A204.1 (cell line): ENCODE results near the gene AKR1B15.
A peak's percentile ranks its signal among the peaks of the same experiment; 100 is the strongest.
"Not testable (repeated sequence)": the region's sequence is repeated elsewhere in the genome, so short reads cannot be mapped to it uniquely, and the experiment has no call there.

Source experiments
- FAIRE-seq: peaks from 2 replicates; lab custom pipeline; 2012; peaks lifted over from hg19 to GRCh38; lab: Jason Lieb, UNC

The AKR1B15 gene

DNA sequence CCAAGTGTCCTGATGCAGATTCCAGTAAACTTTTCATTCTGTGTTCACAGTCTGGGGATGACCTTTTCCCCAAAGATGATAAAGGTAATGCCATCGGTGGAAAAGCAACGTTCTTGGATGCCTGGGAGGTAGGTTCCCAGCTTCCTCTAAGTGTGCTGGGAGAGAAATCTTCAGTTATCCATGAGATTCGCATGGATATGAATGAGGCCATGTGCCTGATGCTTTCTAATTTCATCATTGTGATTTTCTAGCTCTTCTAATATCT lies 16.0 kb upstream of the AKR1B15 start:
- no peak for FAIRE-seq

DNA sequence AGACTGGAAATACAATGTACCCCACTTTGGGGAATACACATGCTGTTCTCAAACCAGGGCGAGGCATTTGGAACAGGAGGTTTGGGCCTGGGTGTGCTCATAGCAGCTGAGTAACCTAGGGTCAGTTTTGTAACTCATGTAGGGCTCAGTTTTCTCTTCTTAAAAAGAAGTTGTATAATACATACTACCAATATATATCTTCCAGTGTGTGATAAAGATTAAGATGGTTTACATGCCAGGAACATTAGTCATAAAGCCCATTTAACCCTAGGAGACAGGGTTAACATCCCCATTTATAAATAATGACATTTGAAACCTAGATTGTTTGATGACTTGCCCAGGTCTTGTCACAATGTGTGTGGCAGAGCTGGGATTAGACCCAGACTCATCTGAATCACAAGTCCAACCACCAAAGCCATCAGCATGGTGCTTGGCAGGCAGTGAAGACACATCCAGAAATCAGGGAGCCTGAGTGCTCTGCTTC lies 15.6 kb upstream of the AKR1B15 start:
- no peak for FAIRE-seq

DNA sequence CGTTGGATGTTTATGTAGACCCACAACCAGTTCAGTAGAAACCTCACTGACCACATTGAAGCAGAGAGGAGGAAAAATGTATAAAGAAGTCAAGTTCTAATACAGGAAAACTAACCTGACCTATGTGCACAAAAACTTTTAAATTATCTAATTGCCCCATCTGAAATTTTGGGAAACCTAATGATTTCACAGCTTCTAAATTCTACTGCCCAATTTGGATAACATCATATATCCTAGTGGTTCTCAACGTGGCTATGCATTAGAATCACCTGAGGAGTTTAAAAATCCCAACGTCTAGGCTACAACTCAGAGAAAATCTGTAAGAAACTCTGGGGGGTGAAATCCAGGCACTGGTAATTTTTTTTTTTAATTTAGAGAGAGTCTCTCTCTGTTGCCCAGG lies 14.3 kb upstream of the AKR1B15 start:
- FAIRE-seq, result no peak

DNA sequence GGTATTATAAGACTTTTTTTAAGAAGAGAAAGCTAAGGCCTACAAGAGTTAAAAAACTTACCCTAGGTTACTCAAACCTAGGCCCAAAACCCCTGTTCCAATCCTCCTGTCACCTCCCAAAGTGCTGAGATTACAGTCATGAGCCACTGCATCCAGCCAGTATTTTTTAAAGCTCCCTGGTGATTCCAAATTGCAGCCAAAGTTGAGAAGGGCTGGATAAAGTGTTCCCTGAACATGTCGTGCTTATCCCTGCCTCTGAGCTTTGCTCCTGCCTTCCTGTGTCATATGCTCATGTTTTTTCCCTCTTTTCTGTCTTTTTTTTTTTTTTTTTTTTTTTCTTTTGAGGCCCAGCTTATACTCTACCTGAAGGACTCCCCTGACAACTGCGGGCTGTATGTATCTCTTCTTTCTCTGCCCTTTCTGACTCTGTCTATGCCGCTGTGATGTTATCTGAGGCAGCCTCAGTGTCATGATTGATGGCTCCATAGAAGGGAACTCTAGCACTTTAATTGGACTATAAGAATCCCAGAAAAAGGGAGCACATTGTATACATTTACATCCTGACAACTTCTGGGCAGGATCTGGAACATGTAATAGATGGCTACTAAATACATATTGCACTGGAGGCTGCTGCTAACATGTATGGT lies 13.5 kb upstream of the AKR1B15 start:
- no peak for FAIRE-seq

DNA sequence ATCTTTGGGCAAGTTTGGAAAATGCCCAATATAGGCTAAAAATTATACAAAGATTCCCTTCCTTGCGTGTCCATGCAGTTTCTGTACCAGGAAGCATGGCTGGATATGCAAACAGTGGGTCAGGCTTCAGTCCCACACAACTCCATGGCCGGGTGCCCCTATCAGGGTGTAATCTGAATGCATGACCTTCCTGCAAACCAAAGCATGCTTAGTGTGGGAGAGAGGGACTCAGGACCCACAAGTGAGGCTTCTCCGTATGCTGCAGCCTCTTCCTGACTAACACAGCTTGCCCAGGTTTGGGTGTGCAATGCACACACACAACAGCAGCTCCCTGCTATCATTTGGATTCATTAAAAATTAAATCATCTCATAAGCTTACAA lies 13.0 kb upstream of the AKR1B15 start:
- FAIRE-seq, result no peak

DNA sequence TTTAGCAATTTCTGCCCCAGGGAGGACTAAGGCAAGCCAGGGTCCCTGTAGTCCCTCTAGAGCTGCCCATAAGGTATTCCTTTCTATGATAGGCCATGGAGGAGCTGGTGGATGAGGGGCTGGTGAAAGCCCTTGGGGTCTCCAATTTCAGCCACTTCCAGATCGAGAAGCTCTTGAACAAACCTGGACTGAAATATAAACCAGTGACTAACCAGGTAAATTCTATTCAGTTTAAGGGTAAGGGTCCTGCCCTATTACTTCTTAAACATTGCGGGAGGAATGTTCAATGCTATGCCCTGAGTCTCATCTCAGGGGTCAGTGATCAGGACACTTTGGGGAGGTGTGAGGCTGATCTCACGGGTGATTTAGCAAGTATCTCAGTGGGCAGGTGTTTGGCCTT lies 12.4 kb upstream of the AKR1B15 start:
- not testable (repeated sequence) for FAIRE-seq

DNA sequence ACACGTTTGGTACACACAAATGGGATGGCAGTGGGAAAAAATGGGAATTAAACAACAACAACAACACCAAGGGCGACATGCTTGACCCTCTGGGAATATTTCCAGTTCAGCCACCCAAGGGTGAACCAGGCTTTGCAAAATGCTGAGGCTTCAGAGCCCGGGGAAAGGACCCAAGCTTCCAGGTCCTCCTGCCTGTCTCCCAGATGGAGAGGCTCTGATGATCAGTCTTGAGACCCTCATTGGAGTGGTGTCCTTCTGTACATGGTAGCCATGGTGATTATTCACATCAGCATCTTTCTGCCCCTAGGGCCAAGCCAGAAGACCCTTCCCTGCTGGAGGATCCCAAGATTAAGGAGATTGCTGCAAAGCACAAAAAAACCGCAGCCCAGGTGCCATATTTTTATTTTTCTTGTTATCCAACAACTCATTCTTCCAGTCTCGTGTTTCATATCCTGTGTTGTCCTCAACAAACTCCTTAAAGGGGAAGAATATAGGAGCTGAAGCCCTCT lies 11.6 kb upstream of the AKR1B15 start:
- FAIRE-seq, result not testable (repeated sequence)

DNA sequence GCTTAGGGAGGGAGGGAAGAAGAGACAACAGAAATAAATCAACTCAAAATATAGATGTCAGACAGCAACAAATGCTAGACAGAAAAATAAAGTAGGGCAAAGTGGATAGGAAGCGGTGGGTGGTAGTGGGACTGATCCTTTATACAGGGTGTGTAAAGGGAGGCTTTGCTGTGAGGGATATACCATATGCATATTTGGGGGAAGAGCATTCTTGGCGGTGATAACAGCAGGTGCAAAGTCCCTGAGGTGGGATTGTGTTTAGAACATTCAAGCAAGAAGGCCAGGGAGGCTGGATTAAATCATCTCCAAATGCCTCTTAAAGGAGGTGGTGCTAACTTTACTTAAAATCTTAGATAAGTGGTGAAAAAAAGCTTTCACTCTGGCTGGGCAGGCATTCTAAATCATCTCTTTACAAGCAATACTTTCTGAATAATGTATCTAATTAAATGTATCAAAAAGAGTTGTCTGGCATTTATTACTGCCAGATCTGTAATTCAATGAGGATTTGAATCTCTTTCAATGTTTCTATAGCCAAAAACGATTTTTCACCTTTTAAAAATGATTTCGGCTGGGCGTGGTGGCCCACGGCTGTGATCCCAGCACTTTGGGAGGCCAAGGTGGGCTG lies 9.4 kb upstream of the AKR1B15 start:
- no peak for FAIRE-seq

DNA sequence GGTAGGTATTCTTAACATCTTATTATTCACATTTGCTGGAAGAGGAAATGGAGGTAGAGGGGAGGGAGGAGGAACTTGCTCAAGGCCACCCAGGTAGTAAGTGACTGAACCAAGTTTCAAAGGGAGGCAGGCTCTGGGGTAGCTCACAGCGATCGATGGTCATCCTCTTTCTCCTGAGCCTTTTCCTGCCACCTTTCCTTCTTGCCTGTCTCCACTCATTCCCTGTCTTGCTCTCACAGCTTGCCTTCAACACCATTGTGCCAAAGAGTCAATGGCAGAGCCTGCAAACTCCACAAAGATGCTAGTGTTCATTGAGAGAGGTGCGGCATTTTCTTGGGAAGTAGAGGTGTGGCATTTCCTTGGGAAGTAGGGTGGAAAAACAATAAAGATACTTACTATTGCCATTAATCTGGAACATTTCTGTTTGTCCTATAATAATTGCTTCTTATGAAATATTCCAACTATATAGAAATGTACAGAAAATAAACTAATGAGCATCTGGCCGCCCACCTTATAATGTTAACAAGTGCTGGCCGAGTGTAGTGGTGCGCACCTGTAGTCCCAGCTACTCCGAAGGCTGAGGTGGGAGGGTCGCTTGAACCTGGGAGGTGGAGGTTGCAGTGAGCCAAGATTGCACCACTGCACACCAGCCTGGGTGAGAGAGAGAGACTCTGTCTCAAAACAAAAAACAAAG lies 7.3 kb upstream of the AKR1B15 start:
- not testable (repeated sequence) for FAIRE-seq

DNA sequence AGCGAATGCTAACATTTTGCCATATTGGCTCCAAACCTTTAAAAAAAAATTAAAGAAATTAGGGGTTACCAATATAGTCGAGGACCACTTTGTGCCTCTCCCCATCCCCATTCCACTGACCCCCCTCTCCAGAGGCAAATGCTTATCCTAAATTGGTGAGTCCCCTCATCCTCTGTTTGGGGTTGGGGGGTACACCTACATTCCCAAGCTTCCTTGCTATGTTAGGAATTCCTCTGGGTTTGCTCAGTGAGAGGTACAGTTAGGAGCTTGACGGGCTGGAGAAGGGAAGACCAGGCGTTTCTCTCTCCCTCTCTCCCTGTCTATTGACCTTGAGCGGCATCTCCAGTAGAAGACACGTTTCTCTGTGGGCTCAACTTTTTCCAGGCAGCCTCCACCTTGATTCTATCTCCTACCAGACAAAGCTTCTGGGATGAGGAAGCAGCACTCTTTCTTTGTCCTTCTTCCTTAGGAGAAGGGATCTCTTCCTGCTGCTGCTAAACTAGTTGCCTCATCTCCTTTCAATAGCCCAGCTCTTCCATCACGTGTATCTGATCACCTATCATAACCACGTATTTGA lies 6.6 kb upstream of the AKR1B15 start:
- no peak for FAIRE-seq

DNA sequence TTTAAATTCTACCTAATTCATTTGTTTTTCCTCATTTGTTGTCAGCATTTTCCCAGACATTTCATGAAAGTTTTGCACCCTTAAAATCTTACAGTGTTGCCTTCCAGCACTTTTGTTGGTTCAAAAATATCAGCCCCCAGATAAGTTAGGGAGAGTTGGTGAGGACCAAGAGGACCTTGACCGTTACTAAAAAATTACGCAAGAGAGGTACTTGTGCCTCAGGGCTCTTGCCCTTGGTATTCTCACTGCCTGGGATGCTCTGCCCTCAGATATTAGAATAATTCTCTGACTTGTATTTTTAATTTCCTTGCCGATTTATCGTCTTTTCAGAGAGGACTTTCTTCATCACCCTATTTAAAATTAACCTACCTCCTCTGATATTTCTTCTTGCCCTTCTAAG lies 3.5 kb upstream of the AKR1B15 start:
- no peak for FAIRE-seq

DNA sequence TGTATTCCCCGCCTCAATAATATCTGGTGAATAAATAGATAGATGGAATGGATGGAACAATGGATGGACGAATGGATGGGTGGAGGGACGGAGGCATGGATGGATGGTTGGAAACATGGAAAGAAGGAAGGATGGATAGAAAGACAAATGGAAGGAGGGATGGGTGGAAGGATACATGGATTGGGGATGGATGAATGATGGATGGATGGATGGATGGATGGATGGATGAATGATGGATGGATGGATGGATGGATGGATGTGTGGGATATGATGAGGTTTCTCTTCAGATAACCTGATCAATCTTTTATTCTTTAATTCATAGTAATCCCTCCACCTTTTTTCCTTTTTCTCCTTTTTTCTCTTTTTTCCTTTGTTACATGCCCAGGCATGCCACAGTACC lies 3.0 kb upstream of the AKR1B15 start:
- no peak for FAIRE-seq

DNA sequence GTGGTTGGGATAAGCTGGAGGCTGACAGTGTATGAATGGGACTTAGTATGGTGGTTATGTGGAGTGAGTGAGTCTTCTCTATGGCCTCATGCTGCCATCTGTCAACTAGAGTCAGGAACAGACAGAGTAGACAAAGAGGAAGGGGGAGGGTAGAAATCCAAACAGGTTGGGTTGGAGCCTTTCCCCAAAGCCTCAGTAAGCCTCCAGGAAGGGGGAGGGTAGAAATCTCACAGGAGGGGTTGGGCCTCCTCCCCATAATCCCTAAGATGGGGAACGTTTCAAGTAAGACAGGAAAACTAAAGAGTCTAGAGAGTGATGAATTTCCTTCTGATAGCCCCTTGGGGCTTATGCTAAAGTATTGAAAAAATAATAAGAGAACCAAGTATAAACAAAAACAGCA lies 2.0 kb upstream of the AKR1B15 start:
- FAIRE-seq, result no peak

DNA sequence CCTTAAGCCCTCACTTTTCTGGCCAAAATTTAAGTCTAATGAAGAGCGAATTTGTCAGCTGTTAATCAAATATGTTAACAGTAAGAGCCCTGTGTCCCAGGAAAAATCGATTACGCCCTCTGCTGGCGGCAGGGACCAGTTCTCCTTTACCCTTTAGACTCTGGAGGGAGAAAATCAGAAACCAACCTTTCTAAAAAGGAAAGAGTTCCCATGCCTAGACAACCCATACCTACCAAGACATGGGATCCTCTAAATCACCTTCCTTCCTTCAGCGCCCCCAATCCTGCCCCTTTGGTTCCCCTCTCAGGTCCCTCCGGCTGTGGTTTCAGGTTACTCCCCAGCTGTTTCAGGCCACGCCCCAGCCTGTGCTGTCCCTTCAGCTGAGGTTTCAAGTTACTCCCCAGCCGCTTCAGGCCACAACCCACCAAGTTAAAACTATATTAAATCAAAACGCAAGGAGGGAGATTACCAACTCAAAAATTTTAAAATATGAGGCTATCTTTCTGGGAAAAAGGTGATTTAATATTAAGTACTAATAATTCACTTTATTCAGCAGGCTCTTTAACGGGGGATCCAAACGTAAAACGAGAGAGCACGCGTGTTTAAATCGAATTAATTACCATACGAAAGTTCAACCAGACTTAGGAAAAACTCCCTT lies 1.4 kb upstream of the AKR1B15 start:
- FAIRE-seq, result peak; percentile 72

DNA sequence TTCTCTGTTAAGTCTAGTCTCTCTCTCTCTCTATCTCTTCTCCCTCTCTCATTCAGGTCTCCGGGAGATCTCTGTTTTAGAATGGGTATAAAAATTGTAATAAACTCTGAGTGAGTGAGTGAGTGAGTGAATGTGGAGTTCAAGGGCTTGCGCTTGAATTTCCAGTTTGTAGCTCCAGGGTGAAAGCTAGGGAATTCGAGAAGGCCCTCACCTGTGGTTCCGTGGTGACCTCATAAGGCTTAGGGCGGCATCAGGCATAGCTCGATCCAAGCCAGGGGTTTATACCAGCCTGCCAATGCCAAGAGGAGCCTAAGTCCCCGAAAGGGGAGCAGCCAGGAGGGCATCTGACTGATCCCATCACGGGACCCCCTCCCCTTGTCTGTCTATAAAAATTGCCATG lies 456 bp downstream of the AKR1B15 start:
- FAIRE-seq, result no peak

DNA sequence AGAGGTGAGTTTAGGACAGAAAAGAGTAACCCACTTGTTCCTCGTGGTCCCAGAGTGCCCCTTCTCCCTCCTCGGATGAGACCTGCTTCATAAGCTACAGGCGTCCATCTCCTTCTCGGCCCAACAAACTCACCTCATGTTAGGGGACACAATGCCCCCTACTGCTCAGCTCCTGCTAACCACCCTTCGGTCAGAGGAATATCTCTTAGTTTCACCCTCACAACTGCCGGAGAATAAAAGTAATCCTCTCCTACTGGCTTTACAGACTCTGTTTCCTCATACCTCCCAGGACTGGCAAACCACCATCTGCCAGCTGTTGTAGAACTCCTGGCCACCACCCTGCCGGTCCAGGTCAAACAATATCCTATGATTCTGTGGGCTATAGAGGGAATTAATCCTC lies 3.2 kb downstream of the AKR1B15 start:
- FAIRE-seq, result no peak

DNA sequence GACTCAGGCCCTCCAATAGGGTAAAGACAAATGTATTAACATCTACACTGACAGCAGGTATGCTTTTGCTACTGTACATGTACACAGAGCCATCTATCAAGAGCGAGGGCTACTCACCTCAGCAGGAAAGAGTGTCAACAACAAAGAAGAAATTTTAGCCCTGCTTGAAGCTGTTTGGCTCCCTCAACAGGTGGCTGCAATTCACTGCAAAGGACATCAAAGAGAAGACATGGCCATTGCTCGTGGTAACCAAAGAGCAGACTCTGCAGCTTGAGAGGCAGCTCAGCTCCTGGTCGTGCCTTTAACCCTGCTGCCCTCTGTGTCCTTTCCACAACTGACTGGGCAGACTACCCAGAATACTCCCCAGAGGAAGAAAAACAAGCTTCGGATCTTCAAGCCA lies 5.1 kb downstream of the AKR1B15 start:
- FAIRE-seq, result no peak

DNA sequence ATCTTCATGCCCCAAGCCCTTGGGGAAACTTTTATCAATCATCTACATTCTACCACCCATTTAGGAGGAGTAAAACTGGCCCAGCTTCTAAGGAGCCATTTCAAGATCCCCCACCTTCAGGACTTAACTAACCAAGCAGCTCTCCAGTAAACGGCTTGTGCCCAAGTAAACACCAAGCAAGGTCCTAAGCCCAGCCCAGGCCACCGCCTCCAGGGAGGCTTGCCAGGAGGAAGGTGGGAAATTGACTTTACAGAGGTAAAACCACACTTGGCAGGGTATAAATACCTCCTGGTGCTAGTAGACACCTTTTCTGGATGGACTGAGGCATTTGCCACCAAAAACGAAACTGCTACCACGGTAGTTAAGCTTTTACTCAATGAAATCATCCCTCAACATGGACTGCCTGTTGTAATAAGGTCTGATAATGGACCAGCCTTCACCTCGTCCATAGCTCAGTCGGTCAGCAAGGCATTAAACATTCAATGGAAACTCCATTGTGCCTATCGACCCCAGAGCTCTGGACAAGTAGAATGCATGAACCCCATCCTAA lies 5.6 kb downstream of the AKR1B15 start:
- FAIRE-seq, result no peak

DNA sequence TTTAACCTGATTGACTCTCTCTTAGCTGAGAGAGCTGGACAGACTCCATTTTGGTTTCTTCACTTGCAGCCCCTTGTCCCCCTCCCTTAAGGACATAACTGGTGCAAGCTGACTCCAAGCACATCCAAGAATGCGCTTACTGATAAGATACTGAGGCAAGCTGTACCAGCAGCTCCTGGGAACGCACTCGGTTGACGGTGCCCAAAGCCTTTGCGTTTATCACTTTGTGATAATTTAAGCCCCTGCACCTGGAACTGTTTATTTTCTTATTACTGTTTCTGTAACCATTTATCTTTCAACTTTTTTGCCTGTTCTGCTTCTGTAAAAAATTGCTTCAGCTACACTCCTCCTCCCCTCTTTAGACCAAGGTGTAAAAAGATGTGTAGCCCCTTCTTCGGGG lies 8.5 kb downstream of the AKR1B15 start:
- no peak for FAIRE-seq

DNA sequence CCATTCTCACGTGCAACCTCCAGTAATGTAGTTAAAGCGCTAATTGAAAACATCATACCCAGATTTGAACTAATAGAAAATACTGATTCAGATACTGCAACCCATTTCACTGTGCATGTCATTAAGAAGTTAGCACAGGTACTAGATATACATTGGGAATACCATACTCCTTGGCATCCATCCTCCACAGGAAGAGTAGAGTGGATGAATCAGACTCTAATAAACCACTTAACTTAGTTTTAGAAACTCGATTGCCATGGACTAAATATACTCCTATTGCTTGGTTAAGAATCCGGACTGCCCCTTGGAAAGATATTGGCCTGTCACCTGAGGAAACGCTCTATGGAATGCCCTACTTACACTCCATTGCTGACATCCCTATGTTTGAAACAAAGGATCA lies 9.5 kb downstream of the AKR1B15 start:
- FAIRE-seq, result no peak

DNA sequence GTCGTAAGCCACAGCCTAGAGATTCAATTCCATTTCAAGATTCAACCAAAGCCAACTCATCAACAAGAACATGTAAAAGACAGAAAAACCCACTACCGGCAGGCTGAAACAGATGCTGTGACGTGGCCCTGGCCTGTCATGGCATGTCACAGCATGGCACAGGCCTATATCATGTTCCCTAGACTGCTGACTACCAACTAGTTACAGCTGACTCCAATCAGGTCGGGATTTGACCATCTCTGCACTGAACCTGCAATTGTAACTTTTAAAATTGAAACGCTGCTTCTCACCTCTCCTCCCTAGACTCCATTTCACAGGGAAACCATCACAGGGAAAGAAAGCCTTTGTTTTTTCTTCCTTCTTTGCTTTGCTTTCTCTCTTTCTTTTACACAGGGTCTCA lies 12.7 kb downstream of the AKR1B15 start:
- not testable (repeated sequence) for FAIRE-seq

DNA sequence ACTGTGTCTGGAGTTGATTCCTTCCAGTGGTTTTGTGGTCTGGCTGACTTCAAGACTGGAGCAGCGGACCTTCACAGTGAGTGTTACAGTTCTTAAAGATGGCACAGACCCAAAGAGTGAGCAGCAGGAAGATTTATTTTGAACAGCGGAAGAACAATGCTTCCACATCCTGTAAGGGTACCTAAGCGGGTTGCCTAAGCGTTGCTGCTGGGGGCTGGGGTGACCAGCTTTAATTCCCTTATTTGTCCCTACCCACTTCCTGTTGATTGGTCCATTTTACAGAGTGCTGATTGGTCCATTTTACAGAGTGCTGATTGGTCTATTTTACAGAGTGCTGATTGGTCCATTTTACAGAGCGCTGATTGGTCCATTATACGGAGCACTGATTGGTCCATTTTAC lies 13.2 kb downstream of the AKR1B15 start:
- FAIRE-seq, result no peak

DNA sequence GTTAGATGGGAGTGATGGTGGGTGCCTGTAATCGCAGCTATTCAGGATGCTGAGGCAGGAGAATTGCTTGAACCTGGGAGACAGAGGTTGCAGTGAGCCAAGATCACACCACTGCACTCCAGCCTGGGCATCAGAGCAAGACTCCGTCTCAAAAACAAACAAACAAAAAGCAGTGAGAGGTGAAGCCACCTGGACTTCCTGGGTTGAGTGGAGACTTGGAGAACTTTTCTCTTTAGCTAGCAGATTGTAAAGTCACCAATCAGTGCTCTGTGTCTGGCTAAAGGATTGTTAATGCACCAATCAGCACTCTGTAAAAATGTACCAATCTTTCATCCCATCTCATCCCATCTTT lies 14.5 kb downstream of the AKR1B15 start:
- FAIRE-seq, result not testable (repeated sequence)
